ENCODE data around the gene MUS81.

Gene MUS81

DNA sequence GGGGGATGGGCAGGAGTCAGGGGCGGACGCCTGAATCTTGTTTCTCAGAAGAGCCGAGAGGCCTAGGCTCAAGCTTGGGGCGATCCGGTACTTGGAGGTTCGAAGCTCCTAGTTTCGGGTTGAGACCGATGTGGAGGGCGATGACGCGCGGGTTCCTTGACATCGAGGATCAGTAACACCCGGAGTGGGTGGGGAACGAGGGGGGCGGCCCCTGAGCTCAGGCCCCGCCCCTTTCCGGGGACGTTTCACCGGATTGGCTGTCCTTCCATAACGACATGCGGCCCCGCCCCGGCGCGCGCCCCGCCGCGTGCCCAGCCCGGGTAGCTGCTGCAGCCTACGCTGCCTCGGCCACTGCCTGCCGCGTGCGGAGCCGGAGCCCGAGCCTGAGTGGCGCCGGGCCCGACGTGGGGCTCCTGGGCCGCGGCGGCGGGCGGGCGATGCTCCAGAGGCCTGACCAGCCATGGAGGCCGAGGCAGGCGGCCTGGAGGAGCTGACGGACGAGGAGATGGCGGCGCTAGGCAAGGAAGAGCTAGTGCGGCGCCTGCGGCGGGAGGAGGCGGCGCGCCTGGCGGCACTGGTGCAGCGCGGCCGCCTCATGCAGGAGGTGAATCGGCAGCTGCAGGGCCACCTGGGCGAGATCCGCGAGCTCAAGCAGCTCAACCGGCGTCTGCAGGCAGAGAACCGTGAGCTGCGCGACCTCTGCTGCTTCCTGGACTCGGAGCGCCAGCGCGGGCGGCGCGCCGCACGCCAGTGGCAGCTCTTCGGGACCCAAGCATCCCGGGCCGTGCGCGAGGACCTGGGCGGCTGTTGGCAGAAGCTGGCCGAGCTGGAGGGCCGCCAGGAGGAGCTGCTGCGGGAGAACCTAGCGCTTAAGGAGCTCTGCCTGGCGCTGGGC is 30.3 kb downstream of the MUS81 start, which contains the start of gene CCDC85B:
Gene CCDC85B (plus strand): TSS at position 350 of the 895 bp plus-strand sequence. CDS start 111 bp downstream, at position 461.
- H3K4me3 ChIP-seq (replicated peaks in 1 of 2; ENCODE audit: low read depth in 2 of 2, low read length in 2 of 2): peak within 1 kb of the TSS; percentile 69 to 80
- TF ChIP-seq, protein P1, sequence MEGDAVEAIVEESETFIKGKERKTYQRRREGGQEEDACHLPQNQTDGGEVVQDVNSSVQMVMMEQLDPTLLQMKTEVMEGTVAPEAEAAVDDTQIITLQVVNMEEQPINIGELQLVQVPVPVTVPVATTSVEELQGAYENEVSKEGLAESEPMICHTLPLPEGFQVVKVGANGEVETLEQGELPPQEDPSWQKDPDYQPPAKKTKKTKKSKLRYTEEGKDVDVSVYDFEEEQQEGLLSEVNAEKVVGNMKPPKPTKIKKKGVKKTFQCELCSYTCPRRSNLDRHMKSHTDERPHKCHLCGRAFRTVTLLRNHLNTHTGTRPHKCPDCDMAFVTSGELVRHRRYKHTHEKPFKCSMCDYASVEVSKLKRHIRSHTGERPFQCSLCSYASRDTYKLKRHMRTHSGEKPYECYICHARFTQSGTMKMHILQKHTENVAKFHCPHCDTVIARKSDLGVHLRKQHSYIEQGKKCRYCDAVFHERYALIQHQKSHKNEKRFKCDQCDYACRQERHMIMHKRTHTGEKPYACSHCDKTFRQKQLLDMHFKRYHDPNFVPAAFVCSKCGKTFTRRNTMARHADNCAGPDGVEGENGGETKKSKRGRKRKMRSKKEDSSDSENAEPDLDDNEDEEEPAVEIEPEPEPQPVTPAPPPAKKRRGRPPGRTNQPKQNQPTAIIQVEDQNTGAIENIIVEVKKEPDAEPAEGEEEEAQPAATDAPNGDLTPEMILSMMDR (IDR thresholded peaks at IDR 0.05; ENCODE audit: low read depth, low read length): no peak
- DNase-seq (ENCODE audit: low read depth in 2 of 2): peak; percentile 97 to 98

GRCh38 chr11:65891219-65892136 is 31.2 kb downstream of the MUS81 start:
- TF ChIP-seq, protein P1 (IDR thresholded peaks at IDR 0.05; ENCODE audit: low read depth, low read length): peak; percentile 17
- peak; percentile 65 to 66 for DNase-seq (ENCODE audit: low read depth in 2 of 2)
- peak overlapping the region; percentile 69 to 80 for H3K4me3 ChIP-seq (replicated peaks in 1 of 2; ENCODE audit: low read depth in 2 of 2, low read length in 2 of 2)

DNA sequence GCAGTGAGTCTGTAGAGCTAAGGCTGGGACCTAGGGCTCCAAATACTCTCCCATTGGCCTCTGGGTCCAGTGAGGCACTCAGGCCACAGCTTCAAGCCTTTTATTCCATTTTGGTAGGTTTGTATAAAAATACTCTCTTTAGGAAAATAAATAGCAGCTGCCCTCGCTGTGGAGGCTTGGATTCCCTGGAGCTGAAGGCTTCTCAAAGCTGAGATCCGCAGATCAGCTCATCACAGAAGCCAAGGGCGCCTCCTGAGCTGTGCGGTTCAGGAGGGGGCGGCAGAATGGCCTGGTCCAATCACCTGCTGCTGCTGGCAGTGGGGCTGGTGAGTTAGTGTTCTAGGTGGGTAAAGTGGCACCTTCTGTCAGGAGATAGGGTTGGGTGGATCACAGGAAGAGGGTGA is 31.9 kb downstream of the MUS81 start:
- peak overlapping the region; percentile 69 to 80 for H3K4me3 ChIP-seq (replicated peaks in 1 of 2; ENCODE audit: low read depth in 2 of 2, low read length in 2 of 2)
- peak in 1 of 2 donors; percentile 44 for DNase-seq (ENCODE audit: low read depth in 2 of 2)

GRCh38 chr11:65892661-65893317 is 32.6 kb downstream of the MUS81 start:
- no peak for DNase-seq (ENCODE audit: low read depth in 2 of 2)
- TF ChIP-seq, protein P1 (IDR thresholded peaks at IDR 0.05; ENCODE audit: low read depth, low read length): no peak
- H3K4me3 ChIP-seq (replicated peaks in 1 of 2; ENCODE audit: low read depth in 2 of 2, low read length in 2 of 2): peak overlapping the region; percentile 5 to 69

DNA sequence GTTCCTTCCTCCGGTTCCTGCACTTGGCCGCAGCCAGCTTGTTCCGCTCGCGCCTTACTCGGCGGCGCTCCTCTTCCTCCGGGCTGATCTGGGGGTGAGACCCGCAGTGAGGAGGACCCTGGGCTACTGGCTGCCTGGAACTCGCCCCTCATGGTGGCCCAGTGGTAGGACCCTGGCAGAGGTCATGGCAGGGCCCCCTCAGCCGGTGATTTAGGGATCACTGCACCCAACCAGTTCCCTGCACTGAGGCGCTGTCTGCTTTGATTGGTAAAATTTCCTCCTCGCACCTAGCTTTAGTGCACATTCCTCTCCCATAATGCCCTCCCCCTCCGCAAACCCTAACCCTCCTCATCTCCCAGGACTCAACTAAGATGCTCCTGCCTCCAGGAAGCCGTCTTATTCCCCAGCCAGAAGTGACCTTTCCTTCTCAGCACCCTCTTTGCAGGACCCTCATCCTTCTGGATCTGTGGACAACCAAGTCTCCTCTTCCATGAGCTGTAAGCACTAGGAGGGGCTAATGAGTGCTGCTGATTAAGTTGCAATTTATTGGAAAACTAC is 33.9 kb downstream of the MUS81 start:
- DNase-seq (ENCODE audit: low read depth in 2 of 2): no peak
- no peak overlapping the region for H3K4me3 ChIP-seq (replicated peaks in 1 of 2; ENCODE audit: low read depth in 2 of 2, low read length in 2 of 2)
- TF ChIP-seq, protein P1 (IDR thresholded peaks at IDR 0.05; ENCODE audit: low read depth, low read length): no peak

DNA sequence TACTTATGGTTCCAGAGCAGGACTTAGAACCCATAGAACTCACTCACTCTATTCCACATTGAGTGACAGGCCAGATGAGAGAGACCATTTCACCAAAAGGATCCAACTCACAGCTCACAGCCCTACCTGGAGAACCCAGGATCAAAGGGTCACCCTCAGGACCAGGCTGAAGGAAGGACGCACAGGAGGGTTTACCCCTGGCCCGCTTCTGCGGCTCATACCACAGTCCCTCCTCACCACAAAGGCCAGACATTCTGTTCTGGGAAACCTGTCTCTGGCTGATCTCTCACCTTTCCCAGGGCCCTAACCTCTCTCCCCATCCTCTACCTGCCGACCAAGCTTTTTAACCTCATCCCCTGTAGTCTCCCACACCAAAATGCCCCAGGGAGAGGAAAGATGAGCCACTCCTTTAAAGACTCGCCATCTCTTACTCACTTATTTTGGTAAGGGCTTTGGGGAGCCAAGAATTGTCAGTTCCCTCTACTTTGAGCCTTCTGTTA is 35.3 kb downstream of the MUS81 start:
- TF ChIP-seq, protein P1 (IDR thresholded peaks at IDR 0.05; ENCODE audit: low read depth, low read length): no peak
- DNase-seq (ENCODE audit: low read depth in 2 of 2): peak in 1 of 2 donors; percentile 50
- H3K4me3 ChIP-seq (replicated peaks in 1 of 2; ENCODE audit: low read depth in 2 of 2, low read length in 2 of 2): no peak overlapping the region

Data from cardiac fibroblast (primary cell).